Measurements from ENCODE around the gene TP53BP1.

Gene TP53BP1

GRCh38 chr15:43463507-43463906 lies 29.4 kb downstream of the TP53BP1 start:
- Histone ChIP-seq H3K36me3 (ENCODE audit: insufficient read depth, low read length) (peaks cover 61% of the 10 kb centered on the region; the same call in 1 of the 2 replicates), H3K27me3 (ENCODE audit: insufficient read depth, low read length, poor library complexity, severe bottlenecking) (no peaks in the 10 kb centered on the region), H3K9ac (ENCODE audit: low read depth, low read length, poor library complexity, severe bottlenecking) (no peak overlapping the region), H3K4me3 (ENCODE audit: low read length, poor library complexity, severe bottlenecking) (no peak overlapping the region), H4K20me1 (ENCODE audit: insufficient read depth, low read length, poor library complexity, severe bottlenecking) (no peaks in the 10 kb centered on the region), H3K4me1 (ENCODE audit: insufficient read depth, low read length, poor library complexity, severe bottlenecking) (no peaks in the 10 kb centered on the region), H3K9me2 (replicated peaks; ENCODE audit: low read depth, low read length) (no peaks in the 10 kb centered on the region), H3K9me3 (ENCODE audit: insufficient read depth, low read depth, low read length) (no peaks in the 10 kb centered on the region), H3K79me2 (ENCODE audit: insufficient read depth, low read length) (no peaks in the 10 kb centered on the region), H3K4me2 (ENCODE audit: low read depth, low read length, poor library complexity, severe bottlenecking) (no peak overlapping the region), H2AFZ (ENCODE audit: low read length) (no peak overlapping the region), H3F3A (ENCODE audit: low read depth) (no peaks in the 10 kb centered on the region)
- no peak for TF ChIP-seq CTCF (conservative IDR thresholded peaks at IDR 0.05; ENCODE audit: low read length)

- H3K36me3 ChIP-seq (ENCODE audit: insufficient read depth, low read length), result peaks cover 20% of the 10 kb centered on the region; the same call in 1 of the 2 replicates
- H3K4me2 ChIP-seq (ENCODE audit: low read depth, low read length, poor library complexity, severe bottlenecking), result no peak overlapping the region
- H3F3A ChIP-seq (ENCODE audit: low read depth), result no peaks in the 10 kb centered on the region; the same call in 1 of the 2 replicates
These were observed 43.0 kb downstream of the TP53BP1 start for GRCh38 chr15:43449981-43450380.

GRCh38 chr15:43446344-43446743 lies 46.6 kb downstream of the TP53BP1 start:
- TF ChIP-seq EZH2phosphoT487 (IDR thresholded peaks at IDR 0.05; ENCODE audit: borderline replicate concordance) (no peak), CTCF (conservative IDR thresholded peaks at IDR 0.05; ENCODE audit: low read length) (no peak)
- Histone ChIP-seq H3K36me3 (ENCODE audit: insufficient read depth, low read length) (peaks cover 32% of the 10 kb centered on the region; the same call in 1 of the 2 replicates), H3F3A (ENCODE audit: low read depth) (no peaks in the 10 kb centered on the region; the same call in none of the 2 replicates), H3K4me2 (ENCODE audit: low read depth, low read length, poor library complexity, severe bottlenecking) (no peak overlapping the region), H3K9me3 (ENCODE audit: insufficient read depth, low read depth, low read length) (no peaks in the 10 kb centered on the region), H3K4me3 (ENCODE audit: low read length, poor library complexity, severe bottlenecking) (no peak overlapping the region), H3K9me2 (replicated peaks; ENCODE audit: low read depth, low read length) (no peaks in the 10 kb centered on the region), H3K4me1 (ENCODE audit: insufficient read depth, low read length, poor library complexity, severe bottlenecking) (peaks cover under 1% of the 10 kb centered on the region), H2AFZ (ENCODE audit: low read length) (no peak overlapping the region), H3K79me2 (ENCODE audit: insufficient read depth, low read length) (no peaks in the 10 kb centered on the region), H4K20me1 (ENCODE audit: insufficient read depth, low read length, poor library complexity, severe bottlenecking) (no peaks in the 10 kb centered on the region), H3K27me3 (ENCODE audit: insufficient read depth, low read length, poor library complexity, severe bottlenecking) (no peaks in the 10 kb centered on the region), H3K9ac (ENCODE audit: low read depth, low read length, poor library complexity, severe bottlenecking) (no peak overlapping the region)

More at GRCh38 chr15:43449981-43450380, 43.0 kb downstream of the TP53BP1 start:
- H3K9ac ChIP-seq (ENCODE audit: low read depth, low read length, poor library complexity, severe bottlenecking), result no peak overlapping the region
- no peaks in the 10 kb centered on the region for H3K9me3 ChIP-seq (ENCODE audit: insufficient read depth, low read depth, low read length)
- no peak for TF ChIP-seq CTCF (conservative IDR thresholded peaks at IDR 0.05; ENCODE audit: low read length)
- TF ChIP-seq EZH2phosphoT487 (IDR thresholded peaks at IDR 0.05; ENCODE audit: borderline replicate concordance), result no peak
- no peaks in the 10 kb centered on the region for H3K9me2 ChIP-seq (replicated peaks; ENCODE audit: low read depth, low read length)
- H3K4me3 ChIP-seq (ENCODE audit: low read length, poor library complexity, severe bottlenecking), result no peak overlapping the region
- H4K20me1 ChIP-seq (ENCODE audit: insufficient read depth, low read length, poor library complexity, severe bottlenecking), result no peaks in the 10 kb centered on the region
- H3K4me1 ChIP-seq (ENCODE audit: insufficient read depth, low read length, poor library complexity, severe bottlenecking), result no peaks in the 10 kb centered on the region
- no peak overlapping the region for H2AFZ ChIP-seq (ENCODE audit: low read length)
- no peaks in the 10 kb centered on the region for H3K27me3 ChIP-seq (ENCODE audit: insufficient read depth, low read length, poor library complexity, severe bottlenecking)
- H3K79me2 ChIP-seq (ENCODE audit: insufficient read depth, low read length), result no peaks in the 10 kb centered on the region
